HEK293 (cell line): ENCODE measurements around the gene NCOA3.

Experiments used
- CTCF ChIA-PET: fragments of 350-600 bp; formaldehyde crosslinking; extraction: SDS; loops from one replicate; lab custom pipeline; 2021; ENCODE audit warnings: antibody characterized with exemption; lab: Yijun Ruan, JAX
- POLR2A ChIA-PET: fragments of 300-600 bp; formaldehyde crosslinking; extraction: SDS; loops from one replicate; lab custom pipeline; 2020; ENCODE audit warnings: antibody characterized with exemption, inconsistent platforms; lab: Yijun Ruan, JAX
- H3K27ac ChIP-seq: fragments of 200-500 bp; sonication (Bioruptor generic); 2 replicates; pipeline ENCODE4 v1.5.1; 2014; ENCODE audit warnings: low read depth, low read length, control low read depth, inconsistent platforms; ENCODE audit errors: extremely low read depth
- H3K36me3 ChIP-seq, 2 experiments: fragments of 200-500 bp in 1 of 2; sonication (Bioruptor generic) in 1 of 2; 1 replicate in 1 of 2; 2 replicates in 1 of 2; pipeline ENCODE4 v1.5.1; 2014 to 2017; ENCODE audit warnings: inconsistent platforms in 2 of 2, low read length in 2 of 2; ENCODE audit not compliant: control insufficient read depth in 2 of 2, insufficient read depth in 1 of 2
- H3K4me1 ChIP-seq: fragments of 200-500 bp; sonication (Bioruptor generic); 2 replicates; pipeline ENCODE4 v1.5.1; 2014; ENCODE audit warnings: mild to moderate bottlenecking, low read length, inconsistent platforms; ENCODE audit not compliant: control insufficient read depth, insufficient read depth
- H3K4me3 ChIP-seq: 2 replicates; pipeline ENCODE4 v1.5.1; 2011; ENCODE audit warnings: low read depth, mild to moderate bottlenecking, control low read depth, low read length, moderate library complexity
- H3K9me3 ChIP-seq: fragments of 200-500 bp; sonication (Bioruptor generic); 2 replicates; pipeline ENCODE4 v1.5.1; 2014; ENCODE audit warnings: low read depth, low read length, inconsistent platforms; ENCODE audit not compliant: control insufficient read depth, insufficient read depth
- AEBP2 ChIP-seq: fragments of 450-650 bp; formaldehyde crosslinking; IDR thresholded peaks from 2 replicates; pipeline ENCODE4 v1.5.1; 2016; ENCODE audit warnings: missing biosample characterization, missing genetic modification characterization, borderline replicate concordance
- HOXC10 ChIP-seq: sonication (generic); formaldehyde crosslinking; IDR thresholded peaks from 2 replicates; pipeline ENCODE4 v1.8.1; 2023; ENCODE audit warnings: mild to moderate bottlenecking, missing genetic modification reagents
- KLF10 ChIP-seq: fragments of 450-650 bp; IDR thresholded peaks from 2 replicates; pipeline ENCODE4 v1.5.1; 2018; ENCODE audit warnings: missing biosample characterization, mild to moderate bottlenecking, missing genetic modification characterization
- PRDM4 ChIP-seq: fragments of 450-650 bp; formaldehyde crosslinking; IDR thresholded peaks from 2 replicates; pipeline ENCODE4 v1.5.1; 2017; ENCODE audit warnings: missing biosample characterization, missing genetic modification characterization
- SCRT2 ChIP-seq: fragments of 450-650 bp; formaldehyde crosslinking; IDR thresholded peaks from 2 replicates; pipeline ENCODE4 v1.5.1; 2016; ENCODE audit warnings: missing biosample characterization, missing genetic modification characterization
- TRIM28 ChIP-seq: IDR thresholded peaks from 2 replicates; pipeline ENCODE4 v1.6.1; 2011; ENCODE audit warnings: low read length, control low read depth, borderline replicate concordance
- ZBTB17 ChIP-seq: fragments of 450-650 bp; formaldehyde crosslinking; IDR thresholded peaks from 2 replicates; pipeline ENCODE4 v1.5.1; 2016; ENCODE audit warnings: missing biosample characterization, missing genetic modification characterization
- ZBTB44 ChIP-seq: fragments of 450-650 bp; IDR thresholded peaks from 2 replicates; pipeline ENCODE4 v1.5.1; 2018; ENCODE audit warnings: missing biosample characterization, mild to moderate bottlenecking, missing genetic modification characterization
- ZBTB7A ChIP-seq: fragments of 450-650 bp; formaldehyde crosslinking; IDR thresholded peaks from 2 replicates; pipeline ENCODE4 v1.5.1; 2016; ENCODE audit warnings: low read depth, missing biosample characterization, missing genetic modification characterization
- ZNF132 ChIP-seq: fragments of 450-650 bp; formaldehyde crosslinking; IDR thresholded peaks from 2 replicates; pipeline ENCODE4 v1.5.1; 2017; ENCODE audit warnings: missing biosample characterization, missing genetic modification characterization, borderline replicate concordance
- ZNF157 ChIP-seq: fragments of 450-650 bp; formaldehyde crosslinking; IDR thresholded peaks from 2 replicates; pipeline ENCODE4 v1.5.1; 2016; ENCODE audit warnings: missing biosample characterization, missing genetic modification characterization
- ZNF501 ChIP-seq: fragments of 450-650 bp; formaldehyde crosslinking; IDR thresholded peaks from 2 replicates; pipeline ENCODE4 v1.5.1; 2016; ENCODE audit warnings: missing biosample characterization, missing genetic modification characterization
- ZNF580 ChIP-seq: fragments of 450-650 bp; formaldehyde crosslinking; IDR thresholded peaks from 2 replicates; pipeline ENCODE4 v1.5.1; 2016; ENCODE audit warnings: missing biosample characterization, missing genetic modification characterization
- ZNF624 ChIP-seq: fragments of 450-650 bp; formaldehyde crosslinking; IDR thresholded peaks from 2 replicates; pipeline ENCODE4 v1.5.1; 2017; ENCODE audit warnings: missing biosample characterization, missing genetic modification characterization
- ZNF639 ChIP-seq: fragments of 450-650 bp; formaldehyde crosslinking; IDR thresholded peaks from 2 replicates; pipeline ENCODE4 v1.5.1; 2016; ENCODE audit warnings: missing biosample characterization, missing genetic modification characterization
- ZNF670 ChIP-seq: fragments of 450-650 bp; formaldehyde crosslinking; IDR thresholded peaks from 2 replicates; pipeline ENCODE4 v1.5.1; 2016; ENCODE audit warnings: missing biosample characterization, missing genetic modification characterization, low read depth
- ZNF837 ChIP-seq: fragments of 450-650 bp; formaldehyde crosslinking; IDR thresholded peaks from 2 replicates; pipeline ENCODE4 v1.5.1; 2016; ENCODE audit warnings: missing biosample characterization, missing genetic modification characterization
- ZSCAN30 ChIP-seq: fragments of 450-650 bp; IDR thresholded peaks from 2 replicates; pipeline ENCODE4 v1.5.1; 2018; ENCODE audit warnings: missing biosample characterization, mild to moderate bottlenecking, missing genetic modification characterization, moderate library complexity
- TF ChIP-seq, protein P1 (sequence below): fragments of 450-650 bp; formaldehyde crosslinking; conservative IDR thresholded peaks from 2 replicates; pipeline ENCODE4 v1.5.1; 2016; ENCODE audit warnings: low read depth, missing biosample characterization, missing genetic modification characterization

NCOA3 gene

DNA sequence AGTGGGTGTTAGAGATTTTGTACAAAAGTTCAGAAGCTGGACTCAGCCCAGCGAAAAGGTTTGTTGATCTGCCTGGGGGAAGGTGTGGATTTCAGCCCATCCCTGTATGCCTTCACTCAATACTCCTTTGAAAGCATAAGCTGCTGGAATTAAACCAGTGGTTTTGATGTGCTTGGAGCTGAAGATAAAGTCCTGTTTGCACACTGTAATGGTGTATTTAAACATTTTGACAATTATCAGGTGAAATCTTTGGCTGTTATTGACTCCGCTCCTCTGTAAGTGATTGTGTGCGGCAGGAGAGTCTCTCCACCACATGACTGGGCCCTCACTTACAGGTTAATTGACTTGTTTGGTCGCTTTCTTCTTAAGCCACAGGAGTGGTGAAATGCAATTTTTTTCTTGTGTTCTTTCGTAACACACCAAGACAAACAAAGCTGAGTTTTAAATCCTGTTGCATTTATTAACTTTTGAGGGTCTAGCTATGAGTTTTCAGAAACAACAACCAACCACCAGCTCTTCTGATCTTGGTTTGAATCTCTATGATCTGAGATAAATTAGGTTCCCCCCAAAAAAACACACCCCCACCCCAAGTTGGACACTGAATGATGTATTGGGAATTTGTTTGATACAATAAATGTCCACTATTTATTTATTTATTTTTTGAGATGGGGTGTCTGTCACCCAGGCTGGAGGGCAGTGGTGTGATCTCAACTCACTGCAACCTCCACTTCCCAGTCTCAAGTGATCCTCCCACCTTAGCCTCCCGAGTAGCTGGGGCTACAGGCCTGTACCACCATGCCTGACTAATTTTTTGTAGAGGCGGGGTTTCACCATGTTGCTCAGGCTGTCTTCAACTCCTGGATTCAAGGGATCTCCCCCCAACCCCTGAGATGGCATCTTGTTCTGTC lies 46.3 kb upstream of the NCOA3 start:
- ChIA-PET POLR2A (no interaction called here), CTCF (interaction anchor here (0.7 to 1.3 kb wide), 5 partner anchors 71 to 264 kb away, joined by 3 to 7 read pairs (median 4); no protein-coding TSS in a partner anchor)
- no peaks in the 10 kb centered on the region for H3K36me3 ChIP-seq
- H3K9me3 ChIP-seq, result no peaks in the 10 kb centered on the region
- H3K27ac ChIP-seq, result no peak overlapping the region
- TF ChIP-seq KLF10 (tag by site-specific recombination), result no peak
- TF ChIP-seq, protein P1, sequence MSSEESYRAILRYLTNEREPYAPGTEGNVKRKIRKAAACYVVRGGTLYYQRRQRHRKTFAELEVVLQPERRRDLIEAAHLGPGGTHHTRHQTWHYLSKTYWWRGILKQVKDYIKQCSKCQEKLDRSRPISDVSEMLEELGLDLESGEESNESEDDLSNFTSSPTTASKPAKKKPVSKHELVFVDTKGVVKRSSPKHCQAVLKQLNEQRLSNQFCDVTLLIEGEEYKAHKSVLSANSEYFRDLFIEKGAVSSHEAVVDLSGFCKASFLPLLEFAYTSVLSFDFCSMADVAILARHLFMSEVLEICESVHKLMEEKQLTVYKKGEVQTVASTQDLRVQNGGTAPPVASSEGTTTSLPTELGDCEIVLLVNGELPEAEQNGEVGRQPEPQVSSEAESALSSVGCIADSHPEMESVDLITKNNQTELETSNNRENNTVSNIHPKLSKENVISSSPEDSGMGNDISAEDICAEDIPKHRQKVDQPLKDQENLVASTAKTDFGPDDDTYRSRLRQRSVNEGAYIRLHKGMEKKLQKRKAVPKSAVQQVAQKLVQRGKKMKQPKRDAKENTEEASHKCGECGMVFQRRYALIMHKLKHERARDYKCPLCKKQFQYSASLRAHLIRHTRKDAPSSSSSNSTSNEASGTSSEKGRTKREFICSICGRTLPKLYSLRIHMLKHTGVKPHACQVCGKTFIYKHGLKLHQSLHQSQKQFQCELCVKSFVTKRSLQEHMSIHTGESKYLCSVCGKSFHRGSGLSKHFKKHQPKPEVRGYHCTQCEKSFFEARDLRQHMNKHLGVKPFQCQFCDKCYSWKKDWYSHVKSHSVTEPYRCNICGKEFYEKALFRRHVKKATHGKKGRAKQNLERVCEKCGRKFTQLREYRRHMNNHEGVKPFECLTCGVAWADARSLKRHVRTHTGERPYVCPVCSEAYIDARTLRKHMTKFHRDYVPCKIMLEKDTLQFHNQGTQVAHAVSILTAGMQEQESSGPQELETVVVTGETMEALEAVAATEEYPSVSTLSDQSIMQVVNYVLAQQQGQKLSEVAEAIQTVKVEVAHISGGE (tag by site-specific recombination), result no peak
- TF ChIP-seq, all 188 proteins: peak for 0
- Histone ChIP-seq H3K4me3 (no peak overlapping the region), H3K4me1 (no peaks in the 10 kb centered on the region)

- ChIA-PET POLR2A (no interaction called here), CTCF (interaction anchor here (0.7 to 1.3 kb wide), 2 partner anchors 183 to 264 kb away, joined by 3 to 5 read pairs; no protein-coding TSS in a partner anchor)
- Histone ChIP-seq H3K4me1 (no peaks in the 10 kb centered on the region), H3K36me3 (no peaks in the 10 kb centered on the region), H3K9me3 (no peaks in the 10 kb centered on the region), H3K4me3 (no peak overlapping the region), H3K27ac (no peak overlapping the region)
- TF ChIP-seq ZBTB7A (tag by site-specific recombination) (no peak), ZNF624 (tag by site-specific recombination) (no peak), HOXC10 (CRISPR knock-in tag) (no peak), SCRT2 (tag by site-specific recombination) (no peak), TRIM28 (no peak), ZNF670 (tag by site-specific recombination) (no peak), PRDM4 (tag by site-specific recombination) (no peak), ZNF501 (tag by site-specific recombination) (no peak), ZBTB44 (no peak), ZSCAN30 (tag by site-specific recombination) (no peak), ZNF132 (tag by site-specific recombination) (no peak), ZNF837 (tag by site-specific recombination) (no peak), ZNF580 (no peak), ZBTB17 (tag by site-specific recombination) (no peak), ZNF639 (no peak), AEBP2 (tag by site-specific recombination) (no peak), ZNF157 (no peak)
Observed at GRCh38 chr20:47456041-47456537, 45.6 kb upstream of the NCOA3 start.
